Right hindlimb (tissue), 1 donor: ENCODE measurements around the gene ZSCAN5A.
"Not testable (repeated sequence)": the region's sequence is repeated elsewhere in the genome, so short reads cannot be mapped to it uniquely, and the experiment has no call there.

Experiments
- DNase-seq: peaks from one replicate; pipeline ENCODE4 v3.0.0-alpha.2; 2018

The ZSCAN5A gene

DNA sequence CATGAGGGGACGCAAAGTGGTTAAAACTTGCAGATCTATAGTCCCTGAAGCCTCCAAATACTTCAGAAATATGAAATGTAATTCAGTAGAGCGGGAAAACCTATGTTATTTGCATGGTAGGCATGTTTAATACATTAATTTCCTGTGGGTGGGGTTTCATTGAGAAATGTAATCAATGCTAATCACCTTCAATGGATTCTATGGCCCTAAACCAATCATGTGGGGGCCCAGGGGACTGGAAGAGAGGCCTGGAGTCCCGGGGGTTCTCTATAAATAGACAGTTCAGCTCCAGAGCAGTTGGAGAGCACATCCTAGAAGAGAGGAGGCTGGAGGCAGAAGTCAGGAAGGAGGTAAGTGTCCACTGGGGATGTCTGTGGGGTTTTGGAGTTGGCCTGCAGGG, 112.7 kb downstream of the ZSCAN5A start, which contains the start of gene ZSCAN5C:
Gene ZSCAN5C, plus strand, starts transcription at position 301 of the 400 bp plus-strand sequence. CDS start 3,641 bp downstream, outside the sequence.
- no peak for DNase-seq

DNA sequence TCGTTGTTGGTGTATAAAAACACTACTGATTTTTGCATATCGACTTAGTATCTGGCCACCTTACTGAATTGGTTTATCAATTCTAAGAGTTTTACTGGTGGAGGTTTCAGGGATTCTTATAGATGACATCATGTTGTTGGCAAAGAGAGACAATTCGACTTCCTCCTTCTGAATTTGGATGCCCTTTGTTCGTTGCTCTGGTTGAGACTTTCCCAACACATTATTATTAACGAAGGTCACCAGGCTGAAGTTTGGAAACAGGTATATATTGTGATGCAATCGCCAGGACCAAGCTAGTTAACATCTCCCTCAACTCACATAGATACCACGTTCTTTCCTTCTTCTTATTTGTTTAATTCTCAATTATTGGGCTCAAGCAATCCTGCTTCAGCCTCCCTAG, 115.0 kb downstream of the ZSCAN5A start:
- DNase-seq, result no peak

DNA sequence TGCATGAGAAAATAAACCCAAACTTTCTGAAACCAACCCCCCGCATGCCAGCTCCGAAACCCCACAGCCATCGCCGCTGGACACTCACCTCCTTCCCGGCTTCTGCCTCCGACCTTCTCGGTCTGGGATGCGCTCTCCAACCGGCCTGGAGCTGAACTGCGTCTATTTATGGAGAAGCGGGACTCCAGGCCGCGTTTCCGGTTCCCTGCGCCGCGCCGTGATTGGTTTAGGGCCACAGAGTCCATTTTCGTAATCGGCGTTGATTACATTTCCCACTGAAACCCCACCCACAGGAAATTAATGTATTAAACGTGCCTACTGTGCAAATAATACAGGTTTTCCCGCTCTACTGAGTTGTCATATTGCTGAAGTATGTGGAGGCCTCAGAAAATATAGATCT, 117.0 kb downstream of the ZSCAN5A start, which contains the start of gene ZSCAN5B:
Gene ZSCAN5B, minus strand, starts transcription at position 138 of the 400 bp plus-strand sequence. CDS start 4,731 bp downstream, outside the sequence.
- not testable (repeated sequence) for DNase-seq

DNA sequence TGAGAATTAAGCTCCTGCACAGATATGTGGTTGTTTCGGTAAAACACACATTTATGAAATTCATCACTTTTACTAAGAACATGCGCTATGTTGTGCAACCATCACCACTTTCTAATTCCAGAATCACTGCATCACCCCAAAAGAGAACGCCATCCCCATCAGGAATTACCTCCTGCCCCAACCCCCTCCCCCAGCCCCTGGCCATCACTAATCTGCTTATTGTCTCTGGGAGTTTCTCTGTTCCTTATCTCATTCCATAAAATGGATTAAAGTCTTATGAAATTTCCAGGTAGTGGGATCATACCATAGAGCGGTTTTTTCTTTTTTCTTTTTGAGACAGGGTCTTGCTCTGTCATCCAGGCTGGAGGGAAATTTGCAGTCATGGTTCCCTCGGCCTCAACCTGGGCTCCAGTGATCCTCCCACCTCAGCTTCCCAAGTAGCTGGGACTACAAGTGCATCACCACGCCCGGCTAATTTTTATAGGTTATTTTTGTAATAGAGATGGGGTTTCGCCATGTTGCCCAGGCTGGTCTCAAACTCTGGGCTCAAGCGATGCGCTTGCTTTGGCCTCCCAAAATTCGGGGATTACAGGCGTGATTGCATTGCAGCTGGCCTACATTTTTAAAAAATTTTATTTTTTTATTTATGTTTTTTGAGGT, 120.5 kb downstream of the ZSCAN5A start:
- no peak for DNase-seq

DNA sequence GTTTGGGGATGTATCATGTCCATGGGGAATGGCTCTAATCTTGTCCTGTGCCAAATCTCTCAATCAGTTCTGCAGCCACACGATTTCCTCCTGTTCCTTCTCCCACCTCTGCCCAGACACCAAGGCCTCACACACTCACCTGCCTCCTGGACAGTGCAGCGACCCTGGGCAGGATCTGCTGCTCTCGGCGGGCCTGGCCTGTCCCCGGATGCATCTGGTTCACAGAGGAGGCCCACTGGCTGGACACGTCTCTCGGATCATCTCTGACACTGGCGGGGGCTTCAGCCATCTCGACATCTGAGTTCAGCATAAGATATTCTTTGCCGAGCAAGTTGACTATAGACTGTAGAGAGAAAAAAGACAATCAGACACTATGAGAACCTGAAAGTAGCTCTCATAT, 122.9 kb downstream of the ZSCAN5A start:
- DNase-seq, result no peak

DNA sequence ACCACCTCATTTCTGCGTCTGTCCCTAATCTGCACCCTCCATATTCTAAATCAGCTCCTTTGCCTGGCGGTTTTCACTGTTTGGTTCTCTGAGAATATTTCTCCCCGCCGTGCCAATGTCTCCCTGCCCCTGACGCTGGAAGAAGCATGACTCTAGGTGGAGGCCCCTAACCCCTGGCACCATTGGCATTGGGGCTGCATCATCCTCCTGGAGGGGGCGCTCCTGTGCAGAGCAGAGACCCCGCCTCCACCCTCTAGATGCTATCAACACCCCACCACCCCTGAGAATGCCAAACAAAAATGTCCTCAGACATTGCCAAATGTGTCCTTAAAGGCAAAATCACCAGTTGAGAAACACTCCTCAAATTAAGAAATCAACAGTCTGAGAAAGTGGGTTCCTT, 123.5 kb downstream of the ZSCAN5A start:
- DNase-seq, result no peak

DNA sequence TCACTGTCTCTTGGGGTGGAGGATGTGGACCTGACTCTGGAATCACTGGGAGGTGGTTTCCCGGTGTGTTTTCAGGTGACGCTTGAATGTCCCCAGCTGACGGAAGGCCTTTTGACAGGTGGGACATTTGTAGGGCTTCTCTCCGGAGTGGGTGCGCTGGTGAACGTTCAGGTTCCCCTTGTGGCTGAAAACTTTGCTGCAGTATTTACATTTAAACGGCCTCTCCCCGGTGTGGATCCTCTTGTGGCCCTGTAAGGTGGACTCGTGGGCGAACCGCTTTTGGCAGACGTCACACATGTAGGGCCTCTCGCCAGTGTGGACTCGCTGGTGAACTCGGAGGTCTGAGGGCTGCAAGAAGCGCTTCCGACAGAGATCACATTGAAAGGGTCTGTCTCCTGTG, 124.9 kb downstream of the ZSCAN5A start:
- DNase-seq, result no peak

DNA sequence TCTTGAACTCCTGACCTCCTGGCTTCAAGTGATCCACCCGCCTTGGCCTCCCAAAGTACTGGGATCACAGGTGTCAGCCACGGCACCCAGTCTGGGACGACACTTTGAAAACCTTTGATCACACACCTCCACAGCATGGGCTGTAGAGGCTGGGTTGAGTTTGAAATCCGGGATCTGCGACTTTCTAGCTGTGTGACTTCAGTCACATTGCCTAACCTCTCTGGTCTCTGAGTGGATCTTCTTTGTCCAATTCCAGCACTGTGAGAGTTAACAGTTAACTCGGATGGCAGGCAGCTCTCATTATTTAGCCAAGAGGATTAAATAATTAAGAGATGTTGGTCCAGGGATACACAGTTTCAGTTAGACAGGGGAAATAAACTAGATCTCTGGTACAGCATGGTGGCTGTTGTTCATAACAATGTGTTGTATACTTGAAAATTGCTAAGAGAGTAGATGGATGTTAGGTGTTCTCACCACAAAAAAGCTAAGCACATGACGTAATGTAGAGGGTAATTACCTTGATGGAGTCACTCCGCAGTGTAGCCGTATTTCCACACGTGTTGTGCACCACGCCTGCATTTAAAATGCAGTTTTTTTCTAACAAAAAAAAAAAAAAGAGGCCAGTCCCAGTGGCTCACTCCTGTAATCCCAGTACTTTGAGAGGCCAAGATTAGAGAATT, 136.9 kb downstream of the ZSCAN5A start:
- DNase-seq, result no peak

DNA sequence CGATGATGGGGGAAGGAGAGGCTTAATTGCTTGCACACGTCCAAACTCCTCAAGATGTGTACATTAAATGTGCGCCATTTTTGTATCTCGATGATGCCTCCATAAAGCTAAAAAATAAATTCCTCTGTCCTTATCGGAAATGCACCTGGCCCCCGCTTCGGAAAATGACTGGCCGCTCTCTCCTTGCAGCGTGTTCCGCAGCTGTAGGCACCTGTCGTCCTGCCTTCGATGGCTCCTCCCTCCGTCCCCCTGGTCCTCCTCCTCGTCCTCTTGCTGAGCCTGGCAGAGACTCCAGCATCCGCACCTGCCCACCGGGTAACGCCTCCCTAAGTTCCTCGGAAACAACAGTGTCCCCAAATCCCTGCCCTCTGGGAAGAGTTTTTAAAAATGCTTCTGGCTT, 137.8 kb downstream of the ZSCAN5A start:
- no peak for DNase-seq

DNA sequence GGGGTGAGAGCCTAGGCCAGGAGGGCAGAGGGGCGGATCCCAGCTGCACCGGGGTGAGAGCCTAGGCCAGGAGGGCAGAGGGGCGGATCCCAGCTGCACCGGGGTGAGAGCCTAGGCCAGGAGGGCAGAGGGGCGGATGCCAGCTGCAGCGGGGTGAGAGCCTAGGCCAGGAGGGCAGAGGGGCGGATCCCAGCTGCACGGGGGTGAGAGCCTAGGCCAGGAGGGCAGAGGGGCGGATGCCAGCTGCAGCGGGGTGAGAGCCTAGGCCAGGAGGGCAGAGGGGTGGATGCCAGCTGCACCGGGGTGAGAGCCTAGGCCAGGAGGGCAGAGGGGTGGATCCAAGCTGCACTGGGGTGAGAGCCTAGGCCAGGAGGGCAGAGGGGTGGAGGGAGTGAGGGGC, 138.3 kb downstream of the ZSCAN5A start:
- not testable (repeated sequence) for DNase-seq

DNA sequence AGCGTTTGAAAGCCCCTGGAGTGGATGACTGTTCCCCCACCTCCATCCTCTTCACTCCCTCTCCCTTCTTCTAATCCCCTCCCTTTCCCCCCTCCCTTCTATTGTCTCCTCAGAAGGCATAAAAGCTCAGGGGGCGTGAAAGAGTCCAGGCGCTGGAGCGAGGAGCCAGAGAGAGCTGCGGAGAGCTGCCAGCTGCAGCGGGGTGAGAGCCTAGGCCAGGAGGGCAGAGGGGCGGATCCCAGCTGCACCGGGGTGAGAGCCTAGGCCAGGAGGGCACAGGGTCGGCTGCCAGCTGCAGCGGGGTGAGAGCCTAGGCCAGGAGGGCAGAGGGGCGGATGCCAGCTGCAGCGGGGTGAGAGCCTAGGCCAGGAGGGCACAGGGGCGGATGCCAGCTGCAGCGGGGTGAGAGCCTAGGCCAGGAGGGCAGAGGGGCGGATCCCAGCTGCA, 138.8 kb downstream of the ZSCAN5A start, which contains the start of gene GALP:
Gene GALP, plus strand, starts transcription at position 148 of the 447 bp plus-strand sequence. CDS start 1,101 bp downstream, outside the sequence.
- not testable (repeated sequence) for DNase-seq

DNA sequence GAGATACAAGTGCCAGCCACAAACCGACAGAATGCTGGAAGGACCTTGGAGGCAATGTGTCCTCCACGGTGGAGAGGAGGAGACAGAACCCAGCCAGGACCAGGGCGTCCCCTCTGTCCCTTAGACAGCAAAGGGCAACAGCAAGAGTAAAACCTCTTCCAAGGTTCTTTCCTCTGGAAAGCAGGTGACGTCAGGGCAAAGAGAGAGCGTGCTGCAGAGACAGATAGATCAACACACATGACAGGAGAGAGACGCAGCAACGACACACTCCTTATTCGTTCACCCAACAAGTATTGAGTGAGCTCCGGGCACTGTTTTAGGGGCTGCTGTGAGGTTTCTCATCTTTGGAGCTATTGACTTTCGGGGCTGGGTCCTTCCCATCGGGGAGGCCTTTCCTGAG, 140.1 kb downstream of the ZSCAN5A start:
- no peak for DNase-seq

DNA sequence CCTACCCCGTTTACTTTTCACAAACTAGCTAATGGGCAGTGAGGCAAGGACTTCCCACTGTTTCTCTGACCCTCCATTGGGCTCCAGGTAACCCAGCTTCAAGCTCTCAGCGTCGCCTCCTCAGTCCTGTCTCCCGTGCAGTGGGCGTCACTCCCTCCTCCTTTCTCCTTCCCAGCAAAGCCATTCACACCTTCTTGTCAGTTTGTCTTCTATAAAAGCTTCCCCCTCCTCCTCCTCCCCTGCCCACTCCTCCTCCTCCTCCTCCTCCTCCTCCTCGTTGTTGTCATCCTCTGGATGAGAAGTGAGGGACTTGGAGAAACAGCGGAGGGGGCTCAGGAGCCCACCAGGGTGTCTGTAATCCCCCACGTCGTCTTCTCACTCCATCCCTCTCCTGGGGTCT, 140.6 kb downstream of the ZSCAN5A start:
- no peak for DNase-seq
